Stomach (tissue), 9 donors: ENCODE measurements around the gene USP32. TPM values are rescaled to one million over a fixed set of nuclear protein-coding genes. Genes with fewer than 3 reads are reported as not detected.

Experiments
- DNase-seq, 2 donors: peaks; one replicate each; pipeline versions ENCODE4 v3.0.0 to v3.0.0-alpha.2; 2013 to 2019
- H3K27ac ChIP-seq, 5 donors: fragments of 200-600 bp in 4 of 5; sonication (generic) in 4 of 5; one replicate each; pipeline ENCODE4 v1.5.1; 2013 to 2019; ENCODE audit warnings: mild to moderate bottlenecking in 1 of 5, moderate library complexity in 1 of 5
- H3K27me3 ChIP-seq, 3 donors: fragments of 200-600 bp; sonication (generic); one replicate each; pipeline ENCODE4 v1.5.1; 2017 to 2019; ENCODE audit warnings: mixed run types in 1 of 3
- H3K36me3 ChIP-seq, 4 donors: fragments of 200-600 bp; sonication (generic); 1 replicate in 3 of 4; 2 replicates in 1 of 4; pipeline ENCODE4 v1.5.1; 2016 to 2019
- H3K4me1 ChIP-seq, 4 donors: fragments of 200-600 bp; sonication (generic); one replicate each; pipeline ENCODE4 v1.5.1; 2016 to 2019
- H3K4me3 ChIP-seq, 4 donors: fragments of 200-600 bp; sonication (generic) in 3 of 4; one replicate each; pipeline ENCODE4 v1.5.1; 2016 to 2019; ENCODE audit warnings: mild to moderate bottlenecking in 1 of 4
- H3K9me3 ChIP-seq, 4 donors: fragments of 200-600 bp; sonication (generic); one replicate each; pipeline ENCODE4 v1.5.1; 2016 to 2019
- CTCF ChIP-seq, 7 experiments: fragments of 450-650 bp in 4 of 7; fragments of 200-600 bp in 3 of 7; sonication (generic) in 3 of 7; IDR thresholded peaks; one replicate each; pipeline ENCODE4 v1.5.1; 2016 to 2019; ENCODE audit warnings: antibody characterized with exemption in 7 of 7, control low read depth in 2 of 7, mild to moderate bottlenecking in 1 of 7
- EP300 ChIP-seq: sonication (generic); formaldehyde crosslinking; IDR thresholded peaks from one replicate; pipeline ENCODE4 v1.6.1; 2017; ENCODE audit warnings: antibody characterized with exemption
- POLR2A ChIP-seq, 4 donors: fragments of 450-650 bp; IDR thresholded peaks; one replicate each; pipeline ENCODE4 v1.6.1; 2016; ENCODE audit warnings: antibody characterized with exemption in 4 of 4, control low read depth in 2 of 4, mild to moderate bottlenecking in 1 of 4, moderate library complexity in 1 of 4
- POLR2AphosphoS5 ChIP-seq, 3 donors: sonication (generic); formaldehyde crosslinking; IDR thresholded peaks; one replicate each; pipeline ENCODE4 v1.6.1; 2016; ENCODE audit warnings: antibody characterized with exemption in 3 of 3
- WGBS, 5 donors: extraction: QIAGEN DNeasy Blood & Tissue Kit in 3 of 5; methylation state at CpG; one replicate each; pipeline versions ENCODE4 v1.1.5 to v1.1.7; 2013 to 2018; 5-methylcytosine and 5-hydroxymethylcytosine counted together
- intact Hi-C: fragments of 100-400 bp; cut with DNase I; formaldehyde crosslinking; loops from one replicate; pipeline ENCODE4 v1.15.1; 2023; ENCODE audit warnings: low total_unique reads
- polyA plus RNA-seq, 3 donors: library from polyadenylated mRNA; stranded (reverse); fragments of 200-250 nt; gene quantifications; one replicate each; pipeline ENCODE4 v1.2.3, GENCODE V29; 2013
- total RNA-seq, 5 donors: library from RNA; depleted of rRNA; stranded (reverse); fragments of >200 nt; gene quantifications; one replicate each; pipeline versions ENCODE4 v1.1.0 to v1.2.3, GENCODE V29; 2014 to 2016
- donor health status: healthy with polysubstance abuse.
- donor health status: Bipolar disorder and iron deficiency.
- donor health status: healthy.

The USP32 gene
- total and polyA plus RNA-seq, 8 donors: 7.5 to 70.9 (median 16.0) TPM

GRCh38 chr17:60371416-60371815, 20.5 kb downstream of the USP32 start:
- H3K36me3 ChIP-seq: no peaks in the 10 kb centered on the region
- intact Hi-C loops: no loop called here
- peaks cover 3 to 18% (median 8%) of the 10 kb centered on the region in 4 donors for H3K4me1 ChIP-seq
- no peak overlapping the region for H3K4me3 ChIP-seq
- H3K9me3 ChIP-seq: no peaks in the 10 kb centered on the region
- no peak for DNase-seq
- 87 to 100% (median 90%) methylated on average over 3 of the region's 3 CpGs for WGBS, 5 donors
- no peaks in the 10 kb centered on the region for H3K27me3 ChIP-seq
- H3K27ac ChIP-seq: peak overlapping the region in 2 of 5 donors; percentile 2 to 12
- TF ChIP-seq POLR2A (IDR thresholded peaks at IDR 0.05): no peak
- no peak for TF ChIP-seq CTCF (IDR thresholded peaks at IDR 0.05)
- TF ChIP-seq POLR2AphosphoS5 (IDR thresholded peaks at IDR 0.05): no peak
- TF ChIP-seq EP300: no peak

GRCh38 chr17:60369727-60370126, 22.2 kb downstream of the USP32 start:
- Histone ChIP-seq H3K27ac (no peak overlapping the region), H3K4me3 (no peak overlapping the region), H3K27me3 (no peaks in the 10 kb centered on the region), H3K9me3 (no peaks in the 10 kb centered on the region), H3K36me3 (no peaks in the 10 kb centered on the region), H3K4me1 (peaks cover 3 to 18% (median 8%) of the 10 kb centered on the region in 4 donors)
- TF ChIP-seq EP300 (no peak), POLR2AphosphoS5 (IDR thresholded peaks at IDR 0.05) (no peak), POLR2A (IDR thresholded peaks at IDR 0.05) (no peak), CTCF (IDR thresholded peaks at IDR 0.05) (no peak)
- no peak for DNase-seq
- WGBS, 5 donors: 91 to 100% (median 98%) methylated on average over 2 of the region's 2 CpGs
- intact Hi-C loops: no loop called here

GRCh38 chr17:60363700-60364405, 28.1 kb downstream of the USP32 start:
- Histone ChIP-seq H3K36me3 (no peaks in the 10 kb centered on the region), H3K4me3 (no peak overlapping the region), H3K9me3 (no peaks in the 10 kb centered on the region), H3K4me1 (no peaks in the 10 kb centered on the region), H3K27ac (no peak overlapping the region), H3K27me3 (no peaks in the 10 kb centered on the region)
- no peak for DNase-seq
- TF ChIP-seq CTCF (IDR thresholded peaks at IDR 0.05) (no peak), POLR2A (IDR thresholded peaks at IDR 0.05) (no peak), EP300 (no peak), POLR2AphosphoS5 (IDR thresholded peaks at IDR 0.05) (no peak)
- intact Hi-C loops: no loop called here
- 91 to 97% (median 92%) methylated on average over 3 of the region's 3 CpGs for WGBS, 5 donors

GRCh38 chr17:60362329-60362728, 29.6 kb downstream of the USP32 start:
- H3K27ac ChIP-seq: no peak overlapping the region
- intact Hi-C loops: no loop called here
- H3K4me3 ChIP-seq: no peak overlapping the region
- H3K27me3 ChIP-seq: no peaks in the 10 kb centered on the region
- no peak for DNase-seq
- 68 to 86% (median 76%) methylated on average over 4 of the region's 4 CpGs for WGBS, 5 donors
- TF ChIP-seq EP300 (no peak), POLR2A (IDR thresholded peaks at IDR 0.05) (no peak), POLR2AphosphoS5 (IDR thresholded peaks at IDR 0.05) (no peak), CTCF (IDR thresholded peaks at IDR 0.05) (no peak)
- H3K4me1 ChIP-seq: peaks cover 0 to 13% (median 6%) of the 10 kb centered on the region in 4 donors
- no peaks in the 10 kb centered on the region for H3K36me3 ChIP-seq
- no peaks in the 10 kb centered on the region for H3K9me3 ChIP-seq
